H1 (cell line): ENCODE data around the gene CCDC47. TPM values are rescaled to one million over a fixed set of nuclear protein-coding genes. Genes with fewer than 3 reads are reported as not detected.

ENCODE experiments used
- CTCF ChIA-PET: fragments of 300-600 bp; sonication (Branson Sonifier 250); formaldehyde crosslinking; loops from one replicate; lab custom pipeline; 2021; ENCODE audit not compliant: partially characterized antibody; lab: Charles Lee
- POLR2A ChIA-PET: fragments of 300-600 bp; sonication (Branson Sonifier 250); formaldehyde crosslinking; loops from one replicate; lab custom pipeline; 2021; ENCODE audit warnings: inconsistent platforms; ENCODE audit not compliant: partially characterized antibody; lab: Charles Lee
- DNase-seq, 2 experiments: peaks; one replicate each; pipeline versions ENCODE4 v3.0.0 to v3.0.0-alpha.2; 2010 to 2022; ENCODE audit warnings: low spot score in 2 of 2, low read depth in 1 of 2, mixed read lengths in 1 of 2
- FAIRE-seq: peaks from 2 replicates; lab custom pipeline; 2011; peaks lifted over from hg19 to GRCh38; lab: Jason Lieb, UNC
- H2AFZ ChIP-seq: 2 replicates; pipeline ENCODE4 v1.8.1; 2012; ENCODE audit warnings: low read length, inconsistent platforms
- H2AK5ac ChIP-seq: 2 replicates; pipeline ENCODE4 v1.6.1; 2013; ENCODE audit warnings: low read depth, low read length
- H2BK120ac ChIP-seq: replicated peaks from 2 replicates; pipeline ENCODE3; 2013; ENCODE audit warnings: low read depth, low read length, inconsistent platforms
- H2BK12ac ChIP-seq: 2 replicates; pipeline ENCODE4 v1.6.1; 2013; ENCODE audit warnings: low read depth, low read length
- H2BK15ac ChIP-seq: 2 replicates; pipeline ENCODE4 v1.6.1; 2013; ENCODE audit warnings: low read length
- H2BK20ac ChIP-seq: 2 replicates; pipeline ENCODE4 v1.6.1; 2013; ENCODE audit warnings: low read length
- H2BK5ac ChIP-seq: 2 replicates; pipeline ENCODE4 v1.6.1; 2013; ENCODE audit warnings: low read depth, low read length
- H3K14ac ChIP-seq: 2 replicates; pipeline ENCODE4 v1.6.1; 2013; ENCODE audit warnings: inconsistent platforms; ENCODE audit not compliant: insufficient read length
- H3K18ac ChIP-seq: 2 replicates; pipeline ENCODE4 v1.6.1; 2013; ENCODE audit warnings: low read length; ENCODE audit errors: extremely low read depth
- H3K23ac ChIP-seq: 2 replicates; pipeline ENCODE4 v1.6.1; 2013; ENCODE audit warnings: inconsistent platforms; ENCODE audit not compliant: insufficient read length
- H3K23me2 ChIP-seq: 2 replicates; pipeline ENCODE4 v1.6.1; 2013; ENCODE audit warnings: low read depth, low read length
- H3K27ac ChIP-seq: 2 replicates; pipeline ENCODE4 v1.6.1; 2011; ENCODE audit warnings: low read depth, low read length, inconsistent platforms
- H3K27me3 ChIP-seq, 4 experiments: replicated peaks in 1 of 4; 1 replicate in 1 of 4; 2 replicates in 3 of 4; pipeline versions ENCODE4 v1.6.1 to v1.8.1; 2011 to 2013; ENCODE audit warnings: low read length in 3 of 4, mild to moderate bottlenecking in 3 of 4, inconsistent platforms in 2 of 4, mixed read lengths in 2 of 4, moderate library complexity in 1 of 4; ENCODE audit not compliant: control insufficient read depth in 3 of 4, insufficient read depth in 3 of 4; ENCODE audit errors: extremely low read depth in 1 of 4
- H3K36me3 ChIP-seq, 4 experiments: 2 replicates each; pipeline versions ENCODE4 v1.6.1 to v1.8.1; 2011 to 2013; ENCODE audit warnings: mild to moderate bottlenecking in 4 of 4, low read length in 3 of 4, moderate library complexity in 2 of 4, control low read depth in 1 of 4, inconsistent platforms in 1 of 4; ENCODE audit not compliant: insufficient read depth in 4 of 4, control insufficient read depth in 2 of 4
- H3K4ac ChIP-seq: replicated peaks from 2 replicates; pipeline ENCODE3; 2013; ENCODE audit warnings: low read length, low read depth, mixed read lengths, inconsistent platforms; ENCODE audit not compliant: insufficient read length
- H3K4me1 ChIP-seq, 4 experiments: replicated peaks in 1 of 4; 1 replicate in 1 of 4; 2 replicates in 3 of 4; pipeline versions ENCODE4 v1.6.1 to v1.8.1; 2011 to 2013; ENCODE audit warnings: low read length in 3 of 4, inconsistent platforms in 2 of 4, mixed read lengths in 1 of 4; ENCODE audit not compliant: insufficient read depth in 4 of 4, control insufficient read depth in 3 of 4
- H3K4me2 ChIP-seq, 2 experiments: 2 replicates each; pipeline versions ENCODE4 v1.6.1 to v1.8.1; 2011 to 2013; ENCODE audit warnings: low read depth in 2 of 2, low read length in 2 of 2, control low read depth in 1 of 2, inconsistent platforms in 1 of 2, mild to moderate bottlenecking in 1 of 2; ENCODE audit not compliant: insufficient read depth in 1 of 2
- H3K4me3 ChIP-seq, 4 experiments: fragments of 200-600, 300-600 bp in 1 of 4; sonication (generic), shearing (Covaris generic), sonication (Bioruptor Twin) in 1 of 4; 2 replicates each; pipeline versions ENCODE4 v1.5.1 to v1.8.1; 2011 to 2016; ENCODE audit warnings: low read length in 4 of 4, low read depth in 3 of 4, control low read depth in 2 of 4, inconsistent platforms in 2 of 4, mild to moderate bottlenecking in 2 of 4, mixed read lengths in 1 of 4, moderate library complexity in 1 of 4; ENCODE audit not compliant: insufficient read depth in 2 of 4; ENCODE audit errors: extremely low read depth in 1 of 4
- H3K56ac ChIP-seq: replicated peaks from 2 replicates; pipeline ENCODE3; 2013; ENCODE audit warnings: low read depth, mild to moderate bottlenecking, mixed read lengths, low read length, inconsistent platforms; ENCODE audit not compliant: insufficient read length
- H3K79me1 ChIP-seq: 2 replicates; pipeline ENCODE4 v1.6.1; 2013; ENCODE audit warnings: low read depth, low read length, control low read depth
- H3K79me2 ChIP-seq, 2 experiments: 2 replicates each; pipeline versions ENCODE4 v1.6.1 to v1.8.1; 2012 to 2013; ENCODE audit warnings: low read length in 2 of 2, mild to moderate bottlenecking in 2 of 2, inconsistent platforms in 1 of 2; ENCODE audit not compliant: insufficient read depth in 2 of 2, control insufficient read depth in 1 of 2
- H3K9ac ChIP-seq, 4 experiments: replicated peaks in 1 of 4; 1 replicate in 1 of 4; 2 replicates in 3 of 4; pipeline versions ENCODE4 v1.6.1 to v1.8.1; 2011 to 2013; ENCODE audit warnings: low read depth in 3 of 4, low read length in 3 of 4, control low read depth in 2 of 4, mild to moderate bottlenecking in 2 of 4, moderate library complexity in 2 of 4, inconsistent platforms in 1 of 4; ENCODE audit errors: extremely low read depth in 1 of 4
- H3K9me3 ChIP-seq, 2 experiments: 2 replicates each; pipeline versions ENCODE4 v1.6.1 to v1.8.1; 2012 to 2013; ENCODE audit warnings: mild to moderate bottlenecking in 2 of 2, moderate library complexity in 2 of 2, control low read depth in 1 of 2, inconsistent platforms in 1 of 2, low read depth in 1 of 2, low read length in 1 of 2, mixed read lengths in 1 of 2; ENCODE audit not compliant: insufficient read depth in 2 of 2
- H4K20me1 ChIP-seq, 2 experiments: replicated peaks in 1 of 2; 2 replicates each; pipeline versions ENCODE3 to v1.8.1; 2011 to 2013; ENCODE audit warnings: inconsistent platforms in 2 of 2, low read length in 2 of 2, mild to moderate bottlenecking in 1 of 2; ENCODE audit not compliant: insufficient read depth in 2 of 2, control insufficient read depth in 1 of 2
- H4K5ac ChIP-seq: 2 replicates; pipeline ENCODE4 v1.6.1; 2013; ENCODE audit warnings: low read length, low read depth, mixed read lengths, inconsistent platforms; ENCODE audit not compliant: insufficient read length
- H4K8ac ChIP-seq: 2 replicates; pipeline ENCODE4 v1.8.0; 2013; ENCODE audit warnings: mild to moderate bottlenecking, moderate library complexity, low read length, inconsistent platforms; ENCODE audit not compliant: insufficient read depth; ENCODE audit errors: extremely low read depth
- H4K91ac ChIP-seq: replicated peaks from 2 replicates; pipeline ENCODE3; 2013; ENCODE audit warnings: low read length, mixed read lengths, inconsistent platforms; ENCODE audit not compliant: insufficient read length
- BRCA1 ChIP-seq: IDR thresholded peaks from 2 replicates; pipeline ENCODE4 v1.6.1; 2012; ENCODE audit warnings: low read depth, low read length, improper control_type of control experiment
- CEBPB ChIP-seq: IDR thresholded peaks from 2 replicates; pipeline ENCODE4 v1.6.1; 2012; ENCODE audit warnings: low read depth, low read length
- CHD2 ChIP-seq: IDR thresholded peaks from 2 replicates; pipeline ENCODE4 v1.6.1; 2012; ENCODE audit warnings: low read length, improper control_type of control experiment
- E2F6 ChIP-seq: IDR thresholded peaks from 2 replicates; pipeline ENCODE4 v1.6.1; 2012; ENCODE audit warnings: inconsistent platforms
- FOSL1 ChIP-seq: IDR thresholded peaks from 2 replicates; pipeline ENCODE4 v1.6.1; 2011; ENCODE audit warnings: mild to moderate bottlenecking, low read depth, low read length, moderate library complexity; ENCODE audit not compliant: insufficient read depth
- GABPA ChIP-seq: IDR thresholded peaks from 2 replicates; pipeline ENCODE4 v1.6.1; 2011; ENCODE audit warnings: mild to moderate bottlenecking, low read length, moderate library complexity, borderline replicate concordance; ENCODE audit not compliant: insufficient read depth
- HDAC6 ChIP-seq: IDR thresholded peaks from one replicate; pipeline ENCODE4 v1.7.1; 2012; ENCODE audit warnings: low read depth, mild to moderate bottlenecking, inconsistent platforms, low read length, moderate library complexity
- MAFK ChIP-seq: IDR thresholded peaks from 2 replicates; pipeline ENCODE4 v1.6.1; 2012; ENCODE audit warnings: low read depth, mild to moderate bottlenecking, improper control_type of control experiment, low read length
- PHF8 ChIP-seq: fragments of 200-600 bp; sonication (generic); conservative IDR thresholded peaks from 2 replicates; pipeline ENCODE4 v1.7.1; 2012; ENCODE audit warnings: low read depth, mild to moderate bottlenecking, inconsistent platforms, low read length, moderate library complexity
- RFX5 ChIP-seq: IDR thresholded peaks from 2 replicates; pipeline ENCODE4 v1.6.1; 2011; ENCODE audit warnings: low read depth, low read length, improper control_type of control experiment, borderline replicate concordance
- RNF2 ChIP-seq: fragments of 200-900, 300-1000 bp; sonication (generic); IDR thresholded peaks from 2 replicates; pipeline ENCODE4 v1.7.1; 2016; ENCODE audit warnings: borderline replicate concordance, low read depth, mild to moderate bottlenecking, antibody characterized with exemption, low read length; ENCODE audit not compliant: poor library complexity, severe bottlenecking; ENCODE audit errors: missing control alignments
- SIX5 ChIP-seq: IDR thresholded peaks from 2 replicates; pipeline ENCODE4 v1.6.1; 2011; ENCODE audit warnings: mild to moderate bottlenecking, low read depth, low read length
- SUZ12 ChIP-seq: fragments of 200-600 bp; sonication (generic); IDR thresholded peaks from 2 replicates; pipeline ENCODE4 v1.6.1; 2012; ENCODE audit warnings: mild to moderate bottlenecking, inconsistent platforms, low read length, moderate library complexity, mixed read lengths
- WGBS, 2 experiments: shearing (Covaris generic) in 1 of 2; methylation state at CpG; one replicate each; pipeline versions ENCODE4 v1.1.6 to v1.1.7; 2013 to 2015; ENCODE audit warnings: low lambda C conversion rate in 2 of 2, mixed read lengths in 2 of 2, inconsistent platforms in 1 of 2, low coverage in 1 of 2, missing lambda C conversion rate in 1 of 2; ENCODE audit not compliant: insufficient replicate concordance in 2 of 2, insufficient coverage in 1 of 2, insufficient read length in 1 of 2; ENCODE audit errors: extremely low coverage in 1 of 2, missing lambda C conversion rate in 1 of 2; 5-methylcytosine and 5-hydroxymethylcytosine counted together
- polyA plus RNA-seq, 7 experiments: library from polyadenylated mRNA; depleted of rRNA in 3 of 7; stranded (reverse) in 5 of 7; unstranded in 2 of 7; fragments of >200 nt in 5 of 7; fragments of 200-250 nt in 2 of 7; gene quantifications; 1 replicate in 5 of 7; 2 replicates in 1 of 7; 4 replicates in 1 of 7; pipeline versions ENCODE4 v1.2.1 to v1.2.3, GENCODE V29; 2011 to 2013; ENCODE audit warnings: missing spikeins in 2 of 7, mixed read lengths in 2 of 7
- total RNA-seq: library from RNA; stranded (reverse); fragmentation: NEBNext Ultra II Directional; extraction: Animal tissue kit (Norgen Biotek cat#: 25700); gene quantifications from 2 replicates; pipeline ENCODE4 v1.2.1, GENCODE V29; 2021

Gene CCDC47
- total and polyA plus RNA-seq, 2 of the 8 experiments (the other 6 are each of a cell fraction or from before 2014, with no cell fraction given), result 21.2 to 83.1 TPM

DNA sequence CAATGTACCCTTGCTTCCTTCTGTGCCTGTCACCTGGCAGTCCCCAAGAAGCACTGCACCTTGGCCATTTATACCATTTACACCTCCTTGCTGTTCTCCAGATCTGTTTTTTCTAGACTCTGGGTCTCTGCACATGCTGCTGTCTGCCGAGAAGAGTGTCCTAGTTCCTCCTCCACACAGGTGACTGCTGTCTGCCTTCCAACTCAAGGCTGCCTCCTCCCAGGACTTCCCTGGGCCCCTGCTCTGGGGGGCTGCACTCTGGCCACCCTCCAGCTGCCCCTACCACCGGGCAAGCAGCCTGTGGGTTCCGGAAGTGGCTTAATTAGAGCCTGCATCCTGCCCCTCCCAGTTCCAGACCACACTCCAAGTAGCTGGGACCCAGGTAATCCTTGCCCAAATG, 67.7 kb downstream of the CCDC47 start:
- CTCF ChIA-PET, result interaction anchor here (0.6 to 7.0 kb wide), 3 partner anchors 9 to 880 kb away, joined by 3 to 65 read pairs (median 4); no protein-coding TSS in a partner anchor
- TF ChIP-seq RNF2 (no peak), GABPA (no peak), MAFK (no peak), BRCA1 (no peak), PHF8 (no peak), SUZ12 (no peak), SIX5 (no peak), E2F6 (no peak), HDAC6 (no peak), RFX5 (no peak), CHD2 (no peak), FOSL1 (no peak), CEBPB (no peak)
- no peak for FAIRE-seq

More for the DNA sequence above, 67.7 kb downstream of the CCDC47 start:
- peaks cover 6% of the 10 kb centered on the region; the same call in 1 of the 2 replicates for H3K23me2 ChIP-seq
- WGBS, 2 experiments, result 93% methylated on average over 3 of the region's 3 CpGs; no CpG with 5 or more reads in 1 of the 2 experiments
- H3K4me3 ChIP-seq, result no peak overlapping the region
- peaks cover 4 to 9% of the 10 kb centered on the region in 2 experiments for H4K20me1 ChIP-seq
- H3K27me3 ChIP-seq, result peaks cover 0 to 5% (median 0%) of the 10 kb centered on the region in 4 experiments; a peak in 3 of 7 replicates
- H2BK5ac ChIP-seq, result no peak overlapping the region
- no peak overlapping the region for H3K9ac ChIP-seq
- no peak overlapping the region for H3K18ac ChIP-seq
- DNase-seq, result no peak
- no peak overlapping the region for H2BK120ac ChIP-seq
- H2BK12ac ChIP-seq, result no peak overlapping the region
- no peak overlapping the region for H3K4me2 ChIP-seq
- POLR2A ChIA-PET, result interaction anchor here (0.8 to 1.9 kb wide), 3 partner anchors 10 to 108 kb away, joined by 3 to 7 read pairs (median 3); partner anchors contain the start of genes CCDC47 and DDX42
- H3K56ac ChIP-seq, result no peak overlapping the region
- no peak overlapping the region for H2BK20ac ChIP-seq
- no peaks in the 10 kb centered on the region for H3K9me3 ChIP-seq
- H4K91ac ChIP-seq, result no peak overlapping the region
- H2BK15ac ChIP-seq, result no peak overlapping the region
- H2AFZ ChIP-seq, result no peak overlapping the region
- H4K5ac ChIP-seq, result no peak overlapping the region
- H3K79me2 ChIP-seq, result no peaks in the 10 kb centered on the region; a peak in 1 of 4 replicates
- peaks cover 2 to 18% (median 8%) of the 10 kb centered on the region in 4 experiments; a peak in 5 of 8 replicates for H3K36me3 ChIP-seq
- H3K23ac ChIP-seq, result no peak overlapping the region
- peaks cover 3 to 14% (median 7%) of the 10 kb centered on the region in 4 experiments; a peak in 5 of 7 replicates for H3K4me1 ChIP-seq
- H3K27ac ChIP-seq, result no peak overlapping the region
- no peak overlapping the region for H2AK5ac ChIP-seq
- H3K4ac ChIP-seq, result no peak overlapping the region
- no peak overlapping the region for H3K14ac ChIP-seq
- no peak overlapping the region for H4K8ac ChIP-seq
- H3K79me1 ChIP-seq, result 0 out of 2 replicates have a peak, but pooled peaks cover 3% of the 10 kb centered on the region
